ENCODE results near the gene ATP2B2. TPM values are rescaled to one million over a fixed set of nuclear protein-coding genes. Genes with fewer than 3 reads are reported as not detected.

The ATP2B2 gene
- total RNA-seq, 1 donor from 2014 or later, result not detected

- no peak for DNase-seq
- Histone ChIP-seq H3K4me3 (no peak overlapping the region), H3K27ac (replicated peaks) (no peak overlapping the region), H3K27me3 (ENCODE audit: low read depth) (peaks cover 22% of the 10 kb centered on the region), H3K9me3 (replicated peaks) (no peaks in the 10 kb centered on the region), H3K36me3 (no peaks in the 10 kb centered on the region), H3K4me1 (peaks cover 12% of the 10 kb centered on the region)
- TF ChIP-seq, protein P1, sequence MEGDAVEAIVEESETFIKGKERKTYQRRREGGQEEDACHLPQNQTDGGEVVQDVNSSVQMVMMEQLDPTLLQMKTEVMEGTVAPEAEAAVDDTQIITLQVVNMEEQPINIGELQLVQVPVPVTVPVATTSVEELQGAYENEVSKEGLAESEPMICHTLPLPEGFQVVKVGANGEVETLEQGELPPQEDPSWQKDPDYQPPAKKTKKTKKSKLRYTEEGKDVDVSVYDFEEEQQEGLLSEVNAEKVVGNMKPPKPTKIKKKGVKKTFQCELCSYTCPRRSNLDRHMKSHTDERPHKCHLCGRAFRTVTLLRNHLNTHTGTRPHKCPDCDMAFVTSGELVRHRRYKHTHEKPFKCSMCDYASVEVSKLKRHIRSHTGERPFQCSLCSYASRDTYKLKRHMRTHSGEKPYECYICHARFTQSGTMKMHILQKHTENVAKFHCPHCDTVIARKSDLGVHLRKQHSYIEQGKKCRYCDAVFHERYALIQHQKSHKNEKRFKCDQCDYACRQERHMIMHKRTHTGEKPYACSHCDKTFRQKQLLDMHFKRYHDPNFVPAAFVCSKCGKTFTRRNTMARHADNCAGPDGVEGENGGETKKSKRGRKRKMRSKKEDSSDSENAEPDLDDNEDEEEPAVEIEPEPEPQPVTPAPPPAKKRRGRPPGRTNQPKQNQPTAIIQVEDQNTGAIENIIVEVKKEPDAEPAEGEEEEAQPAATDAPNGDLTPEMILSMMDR (IDR thresholded peaks at IDR 0.05; ENCODE audit: borderline replicate concordance), result no peak
- intact Hi-C loops (cut with micrococcal nuclease), result no loop called here
These were observed 12.8 kb downstream of the ATP2B2 start for GRCh38 chr3:10492364-10493201.

- TF ChIP-seq, protein P1 (IDR thresholded peaks at IDR 0.05; ENCODE audit: borderline replicate concordance), result no peak
- DNase-seq, result no peak
These were observed 15.5 kb downstream of the ATP2B2 start for GRCh38 chr3:10489746-10490483.

GRCh38 chr3:10487988-10488633, 17.3 kb downstream of the ATP2B2 start:
- intact Hi-C loops (cut with micrococcal nuclease), result no loop called here
- no peaks in the 10 kb centered on the region for H3K4me1 ChIP-seq

More at GRCh38 chr3:10489746-10490483, 15.5 kb downstream of the ATP2B2 start:
- Histone ChIP-seq H3K4me1 (peaks cover 5% of the 10 kb centered on the region), H3K27ac (replicated peaks) (no peak overlapping the region), H3K27me3 (ENCODE audit: low read depth) (peaks cover 18% of the 10 kb centered on the region), H3K9me3 (replicated peaks) (no peaks in the 10 kb centered on the region), H3K36me3 (no peaks in the 10 kb centered on the region), H3K4me3 (no peak overlapping the region)
- intact Hi-C loops (cut with micrococcal nuclease), result no loop called here

DNA sequence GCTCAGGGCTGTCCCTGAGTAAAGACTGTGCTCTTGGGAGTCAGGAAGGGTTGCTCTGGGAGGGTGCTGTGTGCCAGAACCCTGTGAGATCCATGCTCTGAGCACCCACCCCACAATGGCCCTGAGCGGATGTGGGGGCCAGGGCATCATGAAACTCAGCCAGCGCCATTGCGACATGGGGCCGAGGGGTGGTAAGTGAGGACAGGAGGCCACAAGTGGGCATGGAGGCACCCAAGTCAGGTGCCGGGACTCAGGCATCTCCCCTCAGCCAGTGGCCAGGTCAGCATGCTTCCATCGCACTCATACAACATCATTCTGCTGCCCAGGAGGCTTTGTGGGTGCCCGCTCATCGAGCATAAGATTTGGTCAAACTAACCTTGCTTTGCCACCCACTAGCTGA, 19.6 kb downstream of the ATP2B2 start:
- intact Hi-C loops (cut with micrococcal nuclease), result no loop called here
- no peak for DNase-seq
- H3K9me3 ChIP-seq (replicated peaks), result no peaks in the 10 kb centered on the region
- H3K27ac ChIP-seq (replicated peaks), result no peak overlapping the region
- H3K4me1 ChIP-seq, result no peaks in the 10 kb centered on the region
- H3K27me3 ChIP-seq (ENCODE audit: low read depth), result peaks cover 37% of the 10 kb centered on the region
- H3K36me3 ChIP-seq, result no peaks in the 10 kb centered on the region
- TF ChIP-seq, protein P1 (IDR thresholded peaks at IDR 0.05; ENCODE audit: borderline replicate concordance), result no peak
- no peak overlapping the region for H3K4me3 ChIP-seq

More at GRCh38 chr3:10487988-10488633, 17.3 kb downstream of the ATP2B2 start:
- no peak overlapping the region for H3K4me3 ChIP-seq
- H3K27ac ChIP-seq (replicated peaks), result no peak overlapping the region
- H3K27me3 ChIP-seq (ENCODE audit: low read depth), result peaks cover 31% of the 10 kb centered on the region
- H3K36me3 ChIP-seq, result no peaks in the 10 kb centered on the region
- no peak for DNase-seq
- TF ChIP-seq, protein P1 (IDR thresholded peaks at IDR 0.05; ENCODE audit: borderline replicate concordance), result no peak
- no peaks in the 10 kb centered on the region for H3K9me3 ChIP-seq (replicated peaks)

GRCh38 chr3:10485380-10485779, 20.0 kb downstream of the ATP2B2 start:
- no peak for DNase-seq

More at GRCh38 chr3:10485380-10485779, 20.0 kb downstream of the ATP2B2 start:
- H3K36me3 ChIP-seq, result no peaks in the 10 kb centered on the region
- H3K4me1 ChIP-seq, result no peaks in the 10 kb centered on the region
- H3K27me3 ChIP-seq (ENCODE audit: low read depth), result peaks cover 33% of the 10 kb centered on the region
- TF ChIP-seq, protein P1 (IDR thresholded peaks at IDR 0.05; ENCODE audit: borderline replicate concordance), result no peak
- H3K27ac ChIP-seq (replicated peaks), result no peak overlapping the region
- H3K4me3 ChIP-seq, result no peak overlapping the region
- intact Hi-C loops (cut with micrococcal nuclease), result no loop called here
- no peaks in the 10 kb centered on the region for H3K9me3 ChIP-seq (replicated peaks)
